Suprapubic skin (tissue), 4 donors: ENCODE measurements around the gene SIK2.

Experiments
- POLR2A ChIP-seq, 2 donors: fragments of 450-650 bp; IDR thresholded peaks; one replicate each; pipeline ENCODE4 v1.6.1; 2017; ENCODE audit warnings: antibody characterized with exemption in 2 of 2, mild to moderate bottlenecking in 2 of 2, moderate library complexity in 2 of 2
- POLR2AphosphoS5 ChIP-seq, 3 donors: sonication (generic); formaldehyde crosslinking; IDR thresholded peaks; one replicate each; pipeline ENCODE4 v1.6.1; 2017; ENCODE audit warnings: antibody characterized with exemption in 3 of 3
- TF ChIP-seq, protein P1 (sequence below), 2 donors: fragments of 200-600 bp in 1 of 2; fragments of 450-650 bp in 1 of 2; sonication (generic) in 1 of 2; IDR thresholded peaks; one replicate each; pipeline ENCODE4 v1.5.1; 2016 to 2019; ENCODE audit warnings: antibody characterized with exemption in 2 of 2, mild to moderate bottlenecking in 1 of 2, moderate library complexity in 1 of 2

GRCh38 chr11:111582163-111582562 lies 20.1 kb upstream of the SIK2 start:
- TF ChIP-seq, protein P1, sequence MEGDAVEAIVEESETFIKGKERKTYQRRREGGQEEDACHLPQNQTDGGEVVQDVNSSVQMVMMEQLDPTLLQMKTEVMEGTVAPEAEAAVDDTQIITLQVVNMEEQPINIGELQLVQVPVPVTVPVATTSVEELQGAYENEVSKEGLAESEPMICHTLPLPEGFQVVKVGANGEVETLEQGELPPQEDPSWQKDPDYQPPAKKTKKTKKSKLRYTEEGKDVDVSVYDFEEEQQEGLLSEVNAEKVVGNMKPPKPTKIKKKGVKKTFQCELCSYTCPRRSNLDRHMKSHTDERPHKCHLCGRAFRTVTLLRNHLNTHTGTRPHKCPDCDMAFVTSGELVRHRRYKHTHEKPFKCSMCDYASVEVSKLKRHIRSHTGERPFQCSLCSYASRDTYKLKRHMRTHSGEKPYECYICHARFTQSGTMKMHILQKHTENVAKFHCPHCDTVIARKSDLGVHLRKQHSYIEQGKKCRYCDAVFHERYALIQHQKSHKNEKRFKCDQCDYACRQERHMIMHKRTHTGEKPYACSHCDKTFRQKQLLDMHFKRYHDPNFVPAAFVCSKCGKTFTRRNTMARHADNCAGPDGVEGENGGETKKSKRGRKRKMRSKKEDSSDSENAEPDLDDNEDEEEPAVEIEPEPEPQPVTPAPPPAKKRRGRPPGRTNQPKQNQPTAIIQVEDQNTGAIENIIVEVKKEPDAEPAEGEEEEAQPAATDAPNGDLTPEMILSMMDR (IDR thresholded peaks at IDR 0.05), result no peak
- TF ChIP-seq POLR2A (IDR thresholded peaks at IDR 0.05), result no peak
- TF ChIP-seq POLR2AphosphoS5 (IDR thresholded peaks at IDR 0.05), result no peak
